ENCODE measurements around the gene PSMD10.

The PSMD10 gene

DNA sequence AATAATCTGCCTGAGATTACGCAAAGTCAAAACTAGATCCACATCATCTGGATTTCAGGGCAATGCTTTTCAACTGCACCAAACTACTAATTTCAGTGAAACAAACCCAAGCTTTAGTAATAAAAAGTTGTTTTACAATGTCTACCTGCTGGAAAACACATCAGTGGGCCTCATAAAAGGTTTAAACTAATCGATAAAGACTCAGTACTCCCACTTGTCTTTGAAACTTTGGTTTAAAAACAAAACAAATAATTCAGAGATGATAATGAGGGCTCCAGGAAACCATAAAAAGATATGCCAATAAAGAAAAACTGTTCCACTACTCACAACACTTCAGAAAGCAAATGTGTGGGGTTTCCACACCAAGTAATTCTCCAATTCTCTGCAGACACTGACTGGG lies 10.2 kb downstream of the PSMD10 start:
- no peak for DNase-seq (ENCODE audit: insufficient read length, low spot score)
- TF ChIP-seq, protein P1, sequence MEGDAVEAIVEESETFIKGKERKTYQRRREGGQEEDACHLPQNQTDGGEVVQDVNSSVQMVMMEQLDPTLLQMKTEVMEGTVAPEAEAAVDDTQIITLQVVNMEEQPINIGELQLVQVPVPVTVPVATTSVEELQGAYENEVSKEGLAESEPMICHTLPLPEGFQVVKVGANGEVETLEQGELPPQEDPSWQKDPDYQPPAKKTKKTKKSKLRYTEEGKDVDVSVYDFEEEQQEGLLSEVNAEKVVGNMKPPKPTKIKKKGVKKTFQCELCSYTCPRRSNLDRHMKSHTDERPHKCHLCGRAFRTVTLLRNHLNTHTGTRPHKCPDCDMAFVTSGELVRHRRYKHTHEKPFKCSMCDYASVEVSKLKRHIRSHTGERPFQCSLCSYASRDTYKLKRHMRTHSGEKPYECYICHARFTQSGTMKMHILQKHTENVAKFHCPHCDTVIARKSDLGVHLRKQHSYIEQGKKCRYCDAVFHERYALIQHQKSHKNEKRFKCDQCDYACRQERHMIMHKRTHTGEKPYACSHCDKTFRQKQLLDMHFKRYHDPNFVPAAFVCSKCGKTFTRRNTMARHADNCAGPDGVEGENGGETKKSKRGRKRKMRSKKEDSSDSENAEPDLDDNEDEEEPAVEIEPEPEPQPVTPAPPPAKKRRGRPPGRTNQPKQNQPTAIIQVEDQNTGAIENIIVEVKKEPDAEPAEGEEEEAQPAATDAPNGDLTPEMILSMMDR (IDR thresholded peaks at IDR 0.05; ENCODE audit: insufficient read depth, missing control alignments) = no peak
- FAIRE-seq = no peak

GRCh38 chrX:108072746-108073145 lies 18.6 kb downstream of the PSMD10 start:
- TF ChIP-seq, protein P1 (IDR thresholded peaks at IDR 0.05; ENCODE audit: insufficient read depth, missing control alignments) = no peak
- no peak for FAIRE-seq
- no peak for DNase-seq (ENCODE audit: insufficient read length, low spot score)

DNA sequence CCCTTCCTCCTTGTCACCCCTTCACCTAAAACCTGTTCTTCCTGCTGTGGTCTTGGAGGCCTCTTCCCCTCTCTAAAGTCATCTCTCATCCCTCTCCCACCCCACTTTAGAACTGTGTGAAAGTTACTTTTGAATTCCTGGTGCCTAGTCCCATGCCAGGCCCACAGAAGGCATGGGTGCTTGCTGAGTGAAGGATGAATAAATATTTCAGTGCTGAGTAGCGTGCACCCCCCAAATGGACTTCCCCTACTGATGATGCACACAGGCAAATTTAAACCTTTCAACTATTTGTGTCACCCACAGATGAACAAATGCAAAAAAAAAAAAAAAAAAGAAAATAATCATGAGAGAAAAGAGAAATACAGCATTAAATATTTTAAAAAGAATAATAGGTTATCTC lies 19.8 kb downstream of the PSMD10 start:
- DNase-seq (ENCODE audit: insufficient read length, low spot score) = no peak
- TF ChIP-seq, protein P1 (IDR thresholded peaks at IDR 0.05; ENCODE audit: insufficient read depth, missing control alignments) = no peak
- FAIRE-seq = no peak

GRCh38 chrX:108070891-108071290 lies 20.5 kb downstream of the PSMD10 start:
- FAIRE-seq (no peak), DNase-seq (ENCODE audit: insufficient read length, low spot score) (no peak)
- TF ChIP-seq, protein P1 (IDR thresholded peaks at IDR 0.05; ENCODE audit: insufficient read depth, missing control alignments) = no peak

DNA sequence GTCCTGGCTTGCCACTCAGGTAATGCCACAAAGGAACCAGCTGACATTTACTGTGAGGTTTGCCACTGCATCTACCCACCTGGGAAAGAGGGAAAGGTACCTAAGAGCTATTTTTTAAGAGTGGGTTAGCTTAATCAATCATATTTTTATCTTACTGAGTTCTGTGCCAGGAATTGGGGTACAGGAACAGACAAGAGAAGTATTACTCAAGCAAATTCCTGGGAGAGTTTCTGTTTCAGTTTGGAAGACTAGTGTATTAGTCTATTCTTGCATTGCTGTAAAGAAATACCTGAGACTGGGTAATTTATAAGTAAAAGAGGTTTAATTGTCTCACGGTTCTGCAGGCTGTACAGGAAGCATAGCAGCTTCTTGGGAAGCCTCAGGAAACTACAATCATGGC lies 23.2 kb downstream of the PSMD10 start:
- DNase-seq (ENCODE audit: insufficient read length, low spot score) (no peak), FAIRE-seq (no peak)
- TF ChIP-seq, protein P1 (IDR thresholded peaks at IDR 0.05; ENCODE audit: insufficient read depth, missing control alignments) = no peak

- DNase-seq (ENCODE audit: insufficient read length, low spot score) (no peak), FAIRE-seq (no peak)
- TF ChIP-seq, protein P1 (IDR thresholded peaks at IDR 0.05; ENCODE audit: insufficient read depth, missing control alignments) = no peak
Observed at GRCh38 chrX:108064613-108065012, 26.7 kb downstream of the PSMD10 start.

- DNase-seq (ENCODE audit: insufficient read length, low spot score) = no peak
- TF ChIP-seq, protein P1 (IDR thresholded peaks at IDR 0.05; ENCODE audit: insufficient read depth, missing control alignments) = no peak
- FAIRE-seq = no peak
Observed at GRCh38 chrX:108064001-108064400, 27.3 kb downstream of the PSMD10 start.
